Tibial nerve (tissue), 4 donors: ENCODE results near the gene SCN8A. TPM values are rescaled to one million over a fixed set of nuclear protein-coding genes. Genes with fewer than 3 reads are reported as not detected.

Experiments used
- DNase-seq, 2 donors: peaks; one replicate each; pipeline ENCODE4 v3.0.0-alpha.2; 2019; ENCODE audit warnings: low spot score in 2 of 2
- H3K27ac ChIP-seq, 4 donors: fragments of 200-600 bp; sonication (generic) in 3 of 4; one replicate each; pipeline ENCODE4 v1.5.1; 2017 to 2019; ENCODE audit warnings: mild to moderate bottlenecking in 1 of 4
- H3K27me3 ChIP-seq, 2 donors: fragments of 200-600 bp; sonication (generic) in 1 of 2; one replicate each; pipeline versions ENCODE4 v1.5.1 to v1.6.0; 2017 to 2019
- H3K36me3 ChIP-seq, 3 donors: fragments of 200-600 bp; sonication (generic); one replicate each; pipeline ENCODE4 v1.5.1; 2018 to 2019
- H3K4me1 ChIP-seq, 4 donors: fragments of 200-600 bp; sonication (generic) in 3 of 4; one replicate each; pipeline ENCODE4 v1.5.1; 2017 to 2019
- H3K4me3 ChIP-seq, 4 donors: fragments of 200-600 bp; sonication (generic) in 3 of 4; one replicate each; pipeline ENCODE4 v1.5.1; 2017 to 2019; ENCODE audit warnings: mild to moderate bottlenecking in 1 of 4, moderate library complexity in 1 of 4
- H3K9me3 ChIP-seq, 4 donors: fragments of 200-600 bp; sonication (generic) in 3 of 4; one replicate each; pipeline ENCODE4 v1.5.1; 2017 to 2019
- CTCF ChIP-seq, 5 experiments: fragments of 200-600 bp in 3 of 5; fragments of 450-650 bp in 2 of 5; sonication (generic) in 3 of 5; IDR thresholded peaks; one replicate each; pipeline ENCODE4 v1.5.1; 2016 to 2019; ENCODE audit warnings: antibody characterized with exemption in 5 of 5, mild to moderate bottlenecking in 3 of 5, moderate library complexity in 2 of 5
- EP300 ChIP-seq, 2 donors: sonication (generic); formaldehyde crosslinking; IDR thresholded peaks; one replicate each; pipeline ENCODE4 v1.6.1; 2017; ENCODE audit warnings: antibody characterized with exemption in 2 of 2, mild to moderate bottlenecking in 1 of 2
- POLR2A ChIP-seq, 2 donors: fragments of 450-650 bp; IDR thresholded peaks; one replicate each; pipeline ENCODE4 v1.6.1; 2017; ENCODE audit warnings: antibody characterized with exemption in 2 of 2, mild to moderate bottlenecking in 2 of 2, moderate library complexity in 2 of 2
- WGBS, 2 donors: methylation state at CpG; one replicate each; pipeline ENCODE4 v1.1.5; 2018; 5-methylcytosine and 5-hydroxymethylcytosine counted together
- total RNA-seq, 4 donors: library from RNA; depleted of rRNA; stranded (reverse); fragments of >200 nt; gene quantifications; one replicate each; pipeline ENCODE4 v1.1.0, GENCODE V29; 2016

SCN8A gene
- total RNA-seq, 4 donors from 2014 or later = 0.21 to 3.3 (median 0.50) TPM

- Histone ChIP-seq H3K36me3 (no peaks in the 10 kb centered on the region), H3K27ac (no peak overlapping the region), H3K4me1 (peaks cover 0 to 18% (median 0%) of the 10 kb centered on the region in 4 donors), H3K27me3 (no peaks in the 10 kb centered on the region), H3K4me3 (no peak overlapping the region), H3K9me3 (no peaks in the 10 kb centered on the region)
- TF ChIP-seq EP300 (IDR thresholded peaks at IDR 0.05) = no peak
- no peak for TF ChIP-seq POLR2A (IDR thresholded peaks at IDR 0.05)
- TF ChIP-seq CTCF (IDR thresholded peaks at IDR 0.05) = no peak
- whole genome bisulfite sequencing, 2 donors = 69 to 70% methylated on average over 3 to 4 of the region's 4 CpGs
- no peak for DNase-seq
These were observed 247.0 kb downstream of the SCN8A start for GRCh38 chr12:51838036-51838435.

- no peak overlapping the region for H3K4me3 ChIP-seq
- H3K27me3 ChIP-seq = no peaks in the 10 kb centered on the region
- no peaks in the 10 kb centered on the region for H3K36me3 ChIP-seq
- no peaks in the 10 kb centered on the region for H3K9me3 ChIP-seq
- no peak overlapping the region for H3K27ac ChIP-seq
- 34 to 55% methylated on average over 4 of the region's 4 CpGs for WGBS, 2 donors
- peaks cover 0 to 15% (median 0%) of the 10 kb centered on the region in 4 donors for H3K4me1 ChIP-seq
- DNase-seq = no peak
- no peak for TF ChIP-seq CTCF (IDR thresholded peaks at IDR 0.05)
- TF ChIP-seq POLR2A (IDR thresholded peaks at IDR 0.05) = no peak
- no peak for TF ChIP-seq EP300 (IDR thresholded peaks at IDR 0.05)
These were observed 247.7 kb downstream of the SCN8A start for GRCh38 chr12:51838762-51839161.

GRCh38 chr12:51839310-51839947, 248.4 kb downstream of the SCN8A start:
- no peaks in the 10 kb centered on the region for H3K27me3 ChIP-seq
- no peak overlapping the region for H3K27ac ChIP-seq
- H3K4me1 ChIP-seq = peaks cover 0 to 15% (median 0%) of the 10 kb centered on the region in 4 donors
- H3K4me3 ChIP-seq = no peak overlapping the region
- no peak for DNase-seq
- TF ChIP-seq CTCF (IDR thresholded peaks at IDR 0.05) = no peak
- TF ChIP-seq EP300 (IDR thresholded peaks at IDR 0.05) = no peak
- no peak for TF ChIP-seq POLR2A (IDR thresholded peaks at IDR 0.05)
- H3K9me3 ChIP-seq = no peaks in the 10 kb centered on the region
- WGBS, 2 donors = 59 to 60% methylated on average over 5 of the region's 5 CpGs
- H3K36me3 ChIP-seq = no peaks in the 10 kb centered on the region

GRCh38 chr12:51840966-51841365, 249.9 kb downstream of the SCN8A start:
- Histone ChIP-seq H3K4me1 (peaks cover 0 to 27% (median 2%) of the 10 kb centered on the region in 4 donors), H3K36me3 (no peaks in the 10 kb centered on the region), H3K27ac (no peak overlapping the region), H3K27me3 (peaks cover 0 to 7% of the 10 kb centered on the region in 2 donors), H3K4me3 (no peak overlapping the region), H3K9me3 (no peaks in the 10 kb centered on the region)
- TF ChIP-seq EP300 (IDR thresholded peaks at IDR 0.05) (no peak), POLR2A (IDR thresholded peaks at IDR 0.05) (no peak), CTCF (IDR thresholded peaks at IDR 0.05) (no peak)
- 77 to 84% methylated on average over 3 to 6 of the region's 6 CpGs for WGBS, 2 donors
- no peak for DNase-seq

GRCh38 chr12:51841727-51842126, 250.7 kb downstream of the SCN8A start:
- TF ChIP-seq CTCF (IDR thresholded peaks at IDR 0.05) = no peak
- TF ChIP-seq POLR2A (IDR thresholded peaks at IDR 0.05) = no peak
- TF ChIP-seq EP300 (IDR thresholded peaks at IDR 0.05) = no peak
- no peak overlapping the region for H3K4me3 ChIP-seq
- H3K4me1 ChIP-seq = peaks cover 0 to 33% (median 7%) of the 10 kb centered on the region in 4 donors
- H3K36me3 ChIP-seq = no peaks in the 10 kb centered on the region
- WGBS, 2 donors = 38 to 53% methylated on average over 6 of the region's 6 CpGs
- H3K27ac ChIP-seq = no peak overlapping the region
- DNase-seq = no peak
- H3K9me3 ChIP-seq = no peaks in the 10 kb centered on the region
- peaks cover 0 to 14% of the 10 kb centered on the region in 2 donors for H3K27me3 ChIP-seq
